SK-N-SH (cell line): Measurements from ENCODE around the gene DSCAML1. TPM values are rescaled to one million over a fixed set of nuclear protein-coding genes. Genes with fewer than 3 reads are reported as not detected.
A peak's percentile ranks its signal among the peaks of the same experiment; 100 is the strongest.

Experiments
- CTCF ChIA-PET: fragments of 300-600, 350-600 bp; formaldehyde crosslinking; extraction: SDS; loops from one replicate; lab custom pipeline; 2021; lab: Yijun Ruan, JAX
- POLR2A ChIA-PET: fragments of 350-600 bp; sonication (Branson Sonifier 250); formaldehyde crosslinking; extraction: SDS; loops from one replicate; lab custom pipeline; 2020; ENCODE audit warnings: antibody characterized with exemption, inconsistent platforms; lab: Yijun Ruan, JAX
- DNase-seq: peaks from one replicate; pipeline ENCODE4 v3.0.0; 2012
- H2AFZ ChIP-seq: fragments of 200-600 bp; sonication (generic); 2 replicates; pipeline ENCODE4 v1.8.1; 2016; ENCODE audit warnings: antibody characterized with exemption, mild to moderate bottlenecking, low read depth
- H3F3A ChIP-seq: fragments of 200-600 bp; sonication (generic); replicated peaks from 2 replicates; pipeline ENCODE3; 2016; ENCODE audit warnings: antibody characterized with exemption, mild to moderate bottlenecking; ENCODE audit not compliant: insufficient read depth
- H3K27ac ChIP-seq, 2 experiments: fragments of 200-500 bp in 1 of 2; fragments of 200-600 bp in 1 of 2; sonication (Bioruptor generic) in 1 of 2; sonication (generic), shearing (Covaris generic) in 1 of 2; 2 replicates each; pipeline versions ENCODE4 v1.5.1 to v1.6.1; 2014 to 2016; ENCODE audit warnings: low read depth in 2 of 2, inconsistent platforms in 1 of 2, low read length in 1 of 2, mild to moderate bottlenecking in 1 of 2, mixed read lengths in 1 of 2
- H3K27me3 ChIP-seq: fragments of 200-600 bp; sonication (generic), shearing (Covaris generic); 2 replicates; pipeline ENCODE4 v1.6.1; 2016; ENCODE audit warnings: mixed run types; ENCODE audit not compliant: insufficient read depth
- H3K36me3 ChIP-seq, 2 experiments: fragments of 200-500 bp in 1 of 2; fragments of 200-600 bp in 1 of 2; sonication (Bioruptor generic) in 1 of 2; sonication (generic) in 1 of 2; replicated peaks in 1 of 2; 2 replicates each; pipeline versions ENCODE3 to v1.5.1; 2014 to 2016; ENCODE audit warnings: low read length in 1 of 2, mild to moderate bottlenecking in 1 of 2; ENCODE audit not compliant: insufficient read depth in 2 of 2, control insufficient read depth in 1 of 2
- H3K4me1 ChIP-seq, 2 experiments: fragments of 200-500 bp in 1 of 2; fragments of 200-600 bp in 1 of 2; sonication (Bioruptor generic) in 1 of 2; sonication (generic), shearing (Covaris generic) in 1 of 2; 2 replicates each; pipeline versions ENCODE4 v1.5.1 to v1.6.1; 2014 to 2016; ENCODE audit warnings: low read depth in 1 of 2, low read length in 1 of 2, mixed run types in 1 of 2; ENCODE audit not compliant: insufficient read depth in 2 of 2, control insufficient read depth in 1 of 2
- H3K4me2 ChIP-seq: fragments of 200-600 bp; sonication (generic), shearing (Covaris generic); 2 replicates; pipeline ENCODE4 v1.6.1; 2017; ENCODE audit warnings: mixed run types
- H3K4me3 ChIP-seq, 2 experiments: fragments of 200-500 bp in 1 of 2; fragments of 200-600 bp in 1 of 2; sonication (Bioruptor generic) in 1 of 2; sonication (generic), shearing (Covaris generic) in 1 of 2; 2 replicates each; pipeline versions ENCODE4 v1.5.1 to v1.8.1; 2014 to 2016; ENCODE audit warnings: low read depth in 2 of 2, inconsistent platforms in 1 of 2, low read length in 1 of 2, mild to moderate bottlenecking in 1 of 2, mixed read lengths in 1 of 2, moderate library complexity in 1 of 2
- H3K79me2 ChIP-seq: fragments of 200-600 bp; sonication (generic); 2 replicates; pipeline ENCODE4 v1.8.1; 2017; ENCODE audit warnings: mild to moderate bottlenecking; ENCODE audit not compliant: insufficient read depth
- H3K9ac ChIP-seq: fragments of 200-600 bp; sonication (generic); 2 replicates; pipeline ENCODE4 v1.6.1; 2017; ENCODE audit warnings: mixed run types
- H3K9me2 ChIP-seq: fragments of 200-600 bp; sonication (generic); 2 replicates; pipeline ENCODE4 v1.6.1; 2017; ENCODE audit warnings: mixed run types
- H3K9me3 ChIP-seq: fragments of 200-600 bp; sonication (generic); 2 replicates; pipeline ENCODE4 v1.6.1; 2017; ENCODE audit warnings: mixed run types, mild to moderate bottlenecking, moderate library complexity
- H4K20me1 ChIP-seq: fragments of 200-600 bp; sonication (generic); 2 replicates; pipeline ENCODE4 v1.6.1; 2017; ENCODE audit warnings: mild to moderate bottlenecking, mixed run types; ENCODE audit not compliant: insufficient read depth
- CTCF ChIP-seq: fragments of 200-600 bp; sonication (generic); IDR thresholded peaks from 2 replicates; pipeline ENCODE4 v1.6.1; 2017; ENCODE audit warnings: antibody characterized with exemption, mild to moderate bottlenecking, moderate library complexity
- EZH2phosphoT487 ChIP-seq: fragments of 200-600 bp; sonication (generic); IDR thresholded peaks from 2 replicates; pipeline ENCODE4 v1.6.1; 2017; ENCODE audit warnings: low read depth, mixed run types, mild to moderate bottlenecking, antibody characterized with exemption, moderate library complexity, borderline replicate concordance
- GABPA ChIP-seq: IDR thresholded peaks from 2 replicates; pipeline ENCODE4 v1.4.0; 2012; ENCODE audit warnings: low read depth, mild to moderate bottlenecking
- NRF1 ChIP-seq: IDR thresholded peaks from 2 replicates; pipeline ENCODE4 v1.6.1; 2012; ENCODE audit warnings: low read depth, mild to moderate bottlenecking, low read length
- RAD21 ChIP-seq: IDR thresholded peaks from 2 replicates; pipeline ENCODE4 v1.6.1; 2012; ENCODE audit warnings: mild to moderate bottlenecking, low read length
- SIN3A ChIP-seq: IDR thresholded peaks from 2 replicates; pipeline ENCODE4 v1.6.1; 2012; ENCODE audit warnings: low read depth, mild to moderate bottlenecking, low read length, moderate library complexity, borderline replicate concordance
- SMC3 ChIP-seq: IDR thresholded peaks from 2 replicates; pipeline ENCODE4 v1.6.1; 2012; ENCODE audit warnings: low read depth, low read length, improper control_type of control experiment
- WGBS: methylation state at CpG from one replicate; pipeline ENCODE4 v1.1.6; 2017; ENCODE audit warnings: low lambda C conversion rate; 5-methylcytosine and 5-hydroxymethylcytosine counted together
- polyA plus RNA-seq, 3 experiments: library from polyadenylated mRNA; depleted of rRNA; stranded (reverse); fragments of >200 nt; gene quantifications; 2 replicates each; pipeline ENCODE4 v1.2.3, GENCODE V29; 2012

The DSCAML1 gene
- polyA plus RNA-seq, 1 of the 3 experiments (the other 2 are of a cell fraction): not detected

- Histone ChIP-seq H3K27me3 (no peaks in the 10 kb centered on the region), H3K9ac (no peak overlapping the region), H3K9me2 (no peaks in the 10 kb centered on the region), H3K4me2 (no peak overlapping the region), H3K79me2 (no peaks in the 10 kb centered on the region), H3K4me1 (peaks cover 8 to 20% of the 10 kb centered on the region in 2 experiments; a peak in 2 of 4 replicates), H2AFZ (no peak overlapping the region), H3K4me3 (no peak overlapping the region), H3F3A (no peaks in the 10 kb centered on the region), H3K9me3 (no peaks in the 10 kb centered on the region), H4K20me1 (no peaks in the 10 kb centered on the region), H3K27ac (no peak overlapping the region), H3K36me3 (no peaks in the 10 kb centered on the region)
- TF ChIP-seq EZH2phosphoT487: no peak
- TF ChIP-seq GABPA: no peak
- no peak for TF ChIP-seq SIN3A
- ChIA-PET POLR2A (no interaction called here), CTCF (interaction anchor here (0.7 to 25.9 kb wide), 14 partner anchors 13 to 394 kb away, joined by 3 to 481 read pairs (median 35); no protein-coding TSS in a partner anchor)
- 78% methylated on average over 11 of the region's 11 CpGs for WGBS
- DNase-seq: no peak
Measured at GRCh38 chr11:117820071-117820470, 23.1 kb upstream of the DSCAML1 start.

GRCh38 chr11:117819096-117820040 lies 22.4 kb upstream of the DSCAML1 start:
- no peaks in the 10 kb centered on the region for H3K9me2 ChIP-seq
- no peak overlapping the region for H3K27ac ChIP-seq
- no peak overlapping the region for H3K9ac ChIP-seq
- POLR2A ChIA-PET: no interaction called here
- CTCF ChIA-PET: interaction anchor here (0.7 to 25.9 kb wide), 42 partner anchors 8 to 443 kb away, joined by 3 to 481 read pairs (median 4); partner anchors contain the start of gene IL10RA
- H3K27me3 ChIP-seq: no peaks in the 10 kb centered on the region
- 63% methylated on average over 8 of the region's 10 CpGs for WGBS
- no peaks in the 10 kb centered on the region for H4K20me1 ChIP-seq
- no peak overlapping the region; a peak in 1 of 4 replicates for H3K4me3 ChIP-seq
- no peak overlapping the region for H2AFZ ChIP-seq
- no peaks in the 10 kb centered on the region for H3K9me3 ChIP-seq
- H3K4me1 ChIP-seq: peaks cover 8 to 27% of the 10 kb centered on the region in 2 experiments; a peak in 2 of 4 replicates
- H3K4me2 ChIP-seq: no peak overlapping the region
- H3K36me3 ChIP-seq: no peaks in the 10 kb centered on the region
- no peaks in the 10 kb centered on the region for H3F3A ChIP-seq
- TF ChIP-seq RAD21: peak; percentile 83
- no peak for TF ChIP-seq NRF1
- peak; percentile 48 for TF ChIP-seq CTCF
- TF ChIP-seq SMC3: peak; percentile 58
- peak; percentile 74 for DNase-seq
- H3K79me2 ChIP-seq: no peaks in the 10 kb centered on the region
